Chondrocyte (in vitro differentiated cells): ENCODE results near the gene KLK5. TPM values are rescaled to one million over a fixed set of nuclear protein-coding genes. Genes with fewer than 3 reads are reported as not detected.

Source experiments
- DNase-seq: peaks from one replicate; pipeline ENCODE4 v3.0.0; 2021; ENCODE audit warnings: mixed read lengths, low spot score
- H3K27ac Mint-ChIP-seq: one replicate; pipeline ENCODE4 v1.8.0; 2021; ENCODE audit warnings: mild to moderate bottlenecking, moderate library complexity, mixed read lengths; ENCODE audit not compliant: unreplicated experiment
- H3K27me3 Mint-ChIP-seq: 2 replicates; pipeline ENCODE4 v1.8.0; 2021; ENCODE audit warnings: low read depth, mixed read lengths
- H3K36me3 Mint-ChIP-seq: 2 replicates; pipeline ENCODE4 v1.8.0; 2021; ENCODE audit warnings: low read depth, mixed read lengths
- H3K4me1 Mint-ChIP-seq: 2 replicates; pipeline ENCODE4 v1.8.0; 2021; ENCODE audit warnings: low read depth, mild to moderate bottlenecking, mixed read lengths
- H3K4me3 Mint-ChIP-seq: one replicate; pipeline ENCODE4 v1.8.0; 2021; ENCODE audit warnings: mild to moderate bottlenecking, moderate library complexity, mixed read lengths; ENCODE audit not compliant: unreplicated experiment
- H3K9me3 Mint-ChIP-seq: 2 replicates; pipeline ENCODE4 v1.8.0; 2021; ENCODE audit warnings: low read depth, mixed read lengths
- CTCF ChIP-seq: fragments of 200-600 bp; sonication (generic); IDR thresholded peaks from 2 replicates; pipeline ENCODE4 v1.5.0; 2021; ENCODE audit warnings: antibody characterized with exemption, mild to moderate bottlenecking, moderate library complexity
- total RNA-seq: library from RNA; stranded (reverse); gene quantifications from 3 replicates; pipeline ENCODE4 v1.2.1, GENCODE V29; 2021

KLK5 gene
- total RNA-seq, 1 donor from 2014 or later: 0.42 TPM

- no peak for DNase-seq
- H3K27ac Mint-ChIP-seq: no peak overlapping the region
- peaks cover 10% of the 10 kb centered on the region for H3K9me3 Mint-ChIP-seq
- H3K27me3 Mint-ChIP-seq: peaks cover 10% of the 10 kb centered on the region
- no peaks in the 10 kb centered on the region for H3K4me1 Mint-ChIP-seq
- no peak overlapping the region for H3K4me3 Mint-ChIP-seq
- no peak for TF ChIP-seq CTCF
- H3K36me3 Mint-ChIP-seq: no peaks in the 10 kb centered on the region
These were observed 29.3 kb upstream of the KLK5 start for GRCh38 chr19:50982186-50982585.

DNA sequence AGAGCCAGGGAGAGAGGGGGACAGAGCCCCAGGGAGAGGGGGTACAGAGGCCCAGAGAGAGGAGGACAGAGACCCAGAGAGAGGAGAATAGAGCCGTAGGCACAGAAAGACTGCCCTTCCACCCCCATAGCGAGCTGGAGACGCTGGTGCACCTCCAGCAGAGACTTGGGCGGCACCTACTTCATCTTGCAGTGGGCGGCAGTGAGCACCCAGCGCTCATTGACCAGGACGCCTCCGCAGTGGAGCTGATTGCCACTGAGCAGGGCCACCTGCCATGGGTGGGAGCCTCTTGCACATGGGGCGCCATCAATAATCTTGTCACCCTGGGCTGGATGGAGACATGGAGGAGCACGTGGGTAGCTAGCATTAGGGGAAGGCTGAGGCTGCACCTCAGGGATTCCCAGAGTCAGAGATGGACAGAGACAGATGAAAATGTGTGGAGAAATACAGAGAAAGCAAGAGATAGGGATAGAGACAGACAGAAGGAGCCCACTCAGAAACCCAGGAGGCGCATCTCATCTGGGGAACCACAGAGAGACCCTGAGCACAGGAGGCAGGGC is 28.8 kb upstream of the KLK5 start:
- Mint-ChIP-seq H3K9me3 (peaks cover 12% of the 10 kb centered on the region), H3K4me3 (no peak overlapping the region), H3K4me1 (no peaks in the 10 kb centered on the region), H3K27me3 (peaks cover 10% of the 10 kb centered on the region), H3K36me3 (no peaks in the 10 kb centered on the region), H3K27ac (no peak overlapping the region)
- no peak for DNase-seq
- no peak for TF ChIP-seq CTCF

GRCh38 chr19:50980208-50980607 is 27.4 kb upstream of the KLK5 start:
- no peak for TF ChIP-seq CTCF
- no peak for DNase-seq
- H3K9me3 Mint-ChIP-seq: peaks cover 6% of the 10 kb centered on the region

GRCh38 chr19:50979758-50980157 is 26.9 kb upstream of the KLK5 start:
- Mint-ChIP-seq H3K27me3 (peaks cover 10% of the 10 kb centered on the region), H3K9me3 (peaks cover 3% of the 10 kb centered on the region), H3K4me1 (no peaks in the 10 kb centered on the region), H3K4me3 (no peak overlapping the region), H3K36me3 (no peaks in the 10 kb centered on the region), H3K27ac (no peak overlapping the region)
- no peak for DNase-seq
- no peak for TF ChIP-seq CTCF

More at GRCh38 chr19:50980208-50980607, 27.4 kb upstream of the KLK5 start:
- Mint-ChIP-seq H3K4me1 (no peaks in the 10 kb centered on the region), H3K4me3 (no peak overlapping the region), H3K27me3 (peaks cover 10% of the 10 kb centered on the region), H3K36me3 (no peaks in the 10 kb centered on the region), H3K27ac (no peak overlapping the region)

DNA sequence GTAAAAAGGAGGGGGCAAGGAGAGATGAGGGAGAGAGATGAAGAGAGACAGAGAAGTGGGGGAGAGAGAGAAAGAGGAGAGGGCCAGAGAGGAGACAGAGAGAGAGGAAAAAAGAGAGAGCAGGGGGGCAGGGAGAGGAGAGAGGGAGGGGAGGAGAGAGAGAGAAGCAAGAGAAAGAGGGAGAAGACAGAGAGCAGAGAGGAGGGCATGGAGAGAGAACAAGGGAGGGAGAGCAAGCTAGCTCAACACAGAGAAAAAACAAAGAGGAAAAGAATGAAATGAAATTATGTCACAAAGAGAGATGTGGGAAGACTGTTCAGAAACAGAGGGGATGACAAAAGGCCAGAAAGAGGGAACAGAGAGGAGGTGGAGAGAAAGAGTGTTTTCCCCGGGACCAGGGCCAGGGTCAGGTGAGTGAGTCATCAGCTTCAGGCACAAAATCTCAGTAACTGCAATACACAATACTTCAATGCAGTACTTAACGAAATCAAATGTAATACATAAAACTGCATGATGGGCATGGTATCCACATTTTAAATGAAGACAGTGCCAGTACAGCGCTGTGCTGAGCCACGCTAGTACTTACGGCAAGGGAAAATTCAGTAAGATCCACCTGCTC is 26.0 kb upstream of the KLK5 start:
- Mint-ChIP-seq H3K4me3 (no peak overlapping the region), H3K27ac (no peak overlapping the region), H3K4me1 (no peaks in the 10 kb centered on the region), H3K27me3 (peaks cover 12% of the 10 kb centered on the region), H3K36me3 (no peaks in the 10 kb centered on the region), H3K9me3 (peaks cover 3% of the 10 kb centered on the region)
- TF ChIP-seq CTCF: no peak
- no peak for DNase-seq
